ENCODE measurements around the gene FBXW5.

Gene FBXW5

DNA sequence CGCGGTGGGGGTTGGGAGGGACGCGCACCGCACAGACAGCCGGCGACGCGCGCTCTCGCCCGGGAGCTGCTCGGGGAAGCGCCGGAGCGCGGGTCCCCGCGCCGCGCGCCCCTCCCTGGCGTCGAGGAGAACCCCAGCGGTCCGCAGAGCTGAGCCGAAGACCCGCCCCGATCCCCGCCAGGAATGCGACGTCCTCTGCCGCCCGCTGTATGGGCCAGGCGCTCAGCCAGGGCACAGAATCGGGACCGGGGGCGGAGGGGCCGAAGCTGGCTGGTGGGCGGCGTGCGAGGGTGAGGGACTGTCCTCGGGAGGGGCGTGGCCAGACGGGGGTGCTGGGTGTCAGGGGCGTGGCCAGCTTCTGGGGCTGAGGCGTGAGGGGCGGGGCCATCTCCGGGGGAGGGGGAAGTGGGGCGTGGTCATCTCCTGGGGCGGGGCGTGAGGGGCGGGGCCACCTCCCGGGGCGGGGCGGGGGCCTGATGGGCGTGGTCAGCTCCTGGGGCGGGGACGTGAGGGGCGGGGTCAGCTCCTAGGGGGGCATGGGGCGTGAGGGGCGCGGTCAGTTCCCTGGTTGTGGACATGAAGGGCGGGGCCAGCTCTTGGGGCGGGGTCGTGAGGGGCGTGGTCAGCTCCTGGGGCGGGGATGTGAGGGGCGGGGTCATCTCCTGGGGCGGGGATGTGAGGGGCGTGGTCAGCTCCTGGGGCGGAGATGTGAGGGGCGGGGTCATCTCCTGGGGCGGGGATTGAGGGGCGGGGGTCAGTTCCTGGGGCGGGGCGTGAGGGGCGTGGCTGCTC, 33.7 kb upstream of the FBXW5 start:
- DNase-seq = peak; percentile 77

DNA sequence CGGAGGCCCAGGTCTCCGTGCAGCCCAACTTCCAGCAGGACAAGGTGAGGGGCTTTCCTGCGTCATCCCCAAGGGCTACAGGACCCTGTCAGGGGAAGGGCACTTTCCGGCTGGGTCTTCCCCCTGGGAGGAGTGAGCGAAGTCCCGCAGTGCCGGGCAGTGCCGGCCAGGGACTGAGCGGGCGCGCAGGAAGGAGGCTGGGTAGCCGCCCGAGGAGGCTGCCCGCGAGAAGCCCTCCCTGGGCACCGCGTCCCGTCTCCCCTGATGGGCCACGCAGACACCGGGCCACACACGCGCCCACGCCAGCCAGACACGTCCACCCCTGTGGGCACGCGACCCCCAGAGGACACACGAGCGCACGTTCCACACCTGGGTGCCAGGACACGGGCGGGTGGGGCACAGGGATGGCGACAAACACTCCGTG, 33.1 kb upstream of the FBXW5 start:
- no peak for DNase-seq

DNA sequence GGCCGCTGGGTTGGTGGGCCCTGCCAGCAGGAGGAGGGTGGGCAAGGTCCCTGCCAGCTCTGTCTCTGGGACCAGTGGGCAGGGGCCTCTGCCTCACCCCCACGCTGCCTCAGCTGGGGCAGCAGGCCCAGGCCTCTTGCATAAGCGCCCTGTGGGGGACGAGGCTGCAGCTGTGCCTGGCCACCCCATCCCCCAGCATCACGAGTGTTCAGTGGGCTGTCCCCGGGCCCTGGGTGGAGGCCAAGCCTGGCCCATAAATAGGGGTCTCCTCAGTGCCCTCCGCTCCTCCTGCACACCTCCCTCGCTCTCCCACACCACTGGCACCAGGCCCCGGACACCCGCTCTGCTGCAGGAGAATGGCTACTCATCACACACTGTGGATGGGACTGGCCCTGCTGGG, 32.7 kb upstream of the FBXW5 start, which contains the start of gene PTGDS:
Gene PTGDS, plus strand, starts transcription at position 282 of the 400 bp plus-strand sequence. Its CDS starts 75 bp downstream, at position 357.
- no peak for DNase-seq

DNA sequence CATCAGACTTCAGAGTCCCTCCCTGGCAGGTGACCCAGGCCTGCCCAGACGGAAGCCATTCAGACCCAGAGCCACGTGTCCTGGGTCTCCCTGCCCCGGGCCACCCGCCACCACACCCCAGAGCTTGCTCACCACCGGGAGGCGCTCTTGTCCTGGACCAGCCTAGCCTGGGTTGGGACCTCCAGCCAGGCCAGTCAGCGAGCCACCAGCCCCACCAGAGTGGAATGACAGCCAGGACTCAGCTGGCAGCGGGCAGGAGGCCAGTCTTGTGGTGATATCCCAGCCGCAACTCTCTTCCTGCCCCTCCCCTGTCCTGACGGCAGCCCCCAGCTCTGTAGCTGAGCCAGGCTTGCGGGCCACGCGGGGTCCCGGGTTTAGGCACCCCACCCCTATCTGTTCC, 31.1 kb upstream of the FBXW5 start:
- peak; percentile 43 for DNase-seq

DNA sequence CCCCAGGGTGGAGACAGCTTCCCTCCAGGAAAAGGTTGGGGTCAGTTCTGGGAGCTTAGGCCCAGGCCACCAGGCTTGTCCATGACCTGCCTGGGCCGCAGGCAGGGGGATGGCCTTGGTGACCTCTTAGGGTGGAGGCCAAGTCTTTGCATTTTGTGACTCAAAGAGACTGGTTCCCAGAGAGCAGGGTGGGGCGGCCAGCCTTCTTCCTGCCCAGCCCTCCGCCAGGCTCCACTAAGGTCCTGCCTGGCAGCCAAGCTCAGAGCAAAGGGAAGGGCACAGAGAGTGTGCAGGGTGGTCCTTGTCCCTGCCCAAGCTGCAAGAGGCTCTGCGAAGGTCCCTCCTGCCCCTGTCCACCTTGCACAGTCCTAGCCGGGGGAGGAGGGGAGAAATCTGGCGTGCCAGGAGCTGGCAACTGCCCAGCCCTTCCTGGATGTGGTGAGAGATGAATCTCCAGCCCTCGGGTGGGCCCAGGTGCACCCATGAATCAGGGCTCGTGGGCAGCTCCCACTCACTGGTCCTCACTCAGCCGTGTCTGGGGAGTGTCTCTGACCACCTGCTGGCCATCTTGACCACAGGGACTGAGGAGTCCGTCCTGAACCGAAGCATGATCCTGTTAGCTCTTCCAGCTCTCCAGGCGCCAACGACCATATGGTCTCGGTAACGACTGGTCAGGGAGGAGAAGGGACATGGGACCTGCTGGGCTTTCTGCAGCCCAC, 30.4 kb upstream of the FBXW5 start:
- DNase-seq = no peak

- no peak for DNase-seq
Observed at GRCh38 chr9:136973618-136974617, 29.4 kb upstream of the FBXW5 start.

- DNase-seq = no peak
Observed at GRCh38 chr9:136972743-136973142, 28.2 kb upstream of the FBXW5 start.

- DNase-seq = no peak
Observed at GRCh38 chr9:136972335-136972734, 27.8 kb upstream of the FBXW5 start.

DNA sequence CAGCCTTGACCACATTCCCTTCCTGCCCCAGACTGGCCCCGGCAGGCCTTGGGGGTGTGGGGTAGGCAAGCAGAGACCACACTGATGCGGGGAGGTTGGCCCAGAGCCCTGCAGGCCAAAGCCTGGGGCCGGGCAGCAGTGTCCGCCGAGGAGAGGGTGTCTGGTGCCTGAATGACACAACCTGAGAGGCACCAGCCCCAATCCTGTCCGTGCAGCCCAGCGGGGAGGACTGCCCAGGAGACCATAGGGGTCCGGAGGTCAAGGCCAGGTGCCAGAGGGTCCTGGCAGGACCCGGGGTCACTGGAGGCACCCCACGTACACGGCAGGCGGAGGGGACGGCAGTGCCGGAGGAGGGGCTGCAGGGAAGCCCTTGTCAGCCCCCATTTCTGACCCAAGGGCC, 27.2 kb upstream of the FBXW5 start:
- no peak for DNase-seq

DNA sequence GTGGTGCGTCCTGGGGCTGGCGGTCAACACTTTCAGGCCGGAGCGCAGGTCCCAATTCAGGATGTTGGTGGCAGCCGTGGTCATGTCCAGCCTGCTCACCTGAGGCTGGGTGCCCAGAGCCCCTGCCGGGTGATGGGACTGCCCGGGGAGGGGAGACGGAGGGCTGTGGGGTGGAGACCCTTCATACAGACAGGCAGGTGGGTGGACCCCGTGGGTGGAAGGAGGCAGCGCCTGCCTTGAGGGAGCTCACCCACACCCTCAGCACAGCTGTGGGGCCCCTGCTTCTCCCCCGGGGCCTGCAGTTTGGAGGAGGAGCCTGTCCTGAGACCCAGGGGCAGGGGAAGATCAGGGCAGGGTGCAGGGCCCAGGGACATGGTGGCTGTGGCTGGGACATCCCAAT, 25.8 kb upstream of the FBXW5 start:
- no peak for DNase-seq

- no peak for DNase-seq
Observed at GRCh38 chr9:136969774-136970173, 25.2 kb upstream of the FBXW5 start.

DNA sequence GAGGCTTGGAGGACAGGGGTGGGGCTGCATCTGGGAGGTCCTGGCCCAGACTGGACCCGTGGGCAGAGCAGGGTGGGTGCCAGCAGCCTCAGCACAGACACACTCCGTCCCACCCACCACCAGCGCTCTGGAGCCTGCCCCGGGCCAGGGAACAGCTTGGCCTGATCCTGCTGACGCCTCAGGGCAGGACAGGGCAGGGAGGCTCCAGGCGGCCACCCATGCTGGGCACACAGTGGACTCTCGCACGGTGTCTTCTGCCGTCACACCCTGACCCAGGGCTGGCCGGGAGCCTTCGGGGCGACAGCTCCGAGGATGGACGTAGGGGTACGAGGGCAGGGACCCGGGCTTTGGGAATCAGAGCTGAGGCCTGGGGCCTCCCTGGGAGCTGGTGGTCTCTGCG, 24.6 kb upstream of the FBXW5 start:
- no peak for DNase-seq

- DNase-seq = no peak
Observed at GRCh38 chr9:136968333-136969127, 24.0 kb upstream of the FBXW5 start.

- DNase-seq = peak; percentile 72
Observed at GRCh38 chr9:136965771-136966484, 21.4 kb upstream of the FBXW5 start.

GRCh38 chr9:136964833-136965422, 20.4 kb upstream of the FBXW5 start:
- no peak for DNase-seq

GRCh38 chr9:136964171-136964689, 19.7 kb upstream of the FBXW5 start:
- no peak for DNase-seq

- DNase-seq = no peak
Observed at GRCh38 chr9:136963751-136964150, 19.2 kb upstream of the FBXW5 start.

DNA sequence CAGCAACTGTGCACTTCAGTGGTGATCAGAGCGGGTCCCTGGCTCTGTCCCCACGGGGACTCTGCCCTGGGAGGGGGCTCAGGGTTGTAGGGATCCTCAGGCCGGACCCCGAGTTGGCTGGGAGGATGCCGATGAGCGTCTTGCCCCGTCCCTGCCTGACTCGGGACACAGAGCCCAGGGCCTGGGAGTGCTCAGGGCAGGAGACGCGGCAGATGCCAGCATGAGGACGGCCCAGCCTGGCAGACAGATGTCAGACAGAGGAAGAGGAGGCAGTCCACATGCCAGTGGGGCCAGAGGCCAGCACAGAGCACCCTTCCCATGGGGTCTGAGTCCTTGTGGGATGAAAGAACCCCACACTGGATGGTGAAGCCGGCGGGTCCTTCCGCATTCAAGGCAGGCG, 18.8 kb upstream of the FBXW5 start:
- DNase-seq = no peak

DNA sequence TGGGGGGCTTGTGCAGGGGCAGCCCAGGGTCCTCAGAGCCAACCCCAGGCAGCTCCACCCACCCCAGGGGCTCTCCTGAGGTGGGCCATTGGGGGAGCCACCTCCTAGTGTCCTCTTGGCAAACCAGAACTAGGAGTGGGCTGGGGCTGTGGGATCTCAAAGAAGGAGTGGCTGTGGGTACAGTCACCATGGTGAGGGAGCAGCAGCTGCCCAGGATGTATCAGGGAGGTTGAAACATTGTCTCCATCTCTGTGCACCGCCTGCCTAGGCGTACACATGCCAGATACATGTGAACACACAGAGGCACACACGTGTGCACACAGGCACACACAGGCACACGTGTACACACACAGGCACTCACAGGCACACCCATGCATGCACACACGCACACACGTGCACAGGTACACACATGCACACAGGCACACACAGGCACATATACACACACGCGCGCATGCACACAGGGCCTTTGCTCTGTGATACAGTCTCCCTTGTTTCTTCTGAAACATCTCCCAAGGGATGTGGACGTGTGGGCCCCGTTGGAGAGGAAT, 18.2 kb upstream of the FBXW5 start:
- no peak for DNase-seq

GRCh38 chr9:136962163-136962562, 17.6 kb upstream of the FBXW5 start:
- DNase-seq = no peak
